Endothelial cell of umbilical vein (primary cell): ENCODE results near the gene ADCY9.

Experiments
- CTCF ChIP-seq, 2 donors: IDR thresholded peaks; 1 replicate in 1 of 2; 2 replicates in 1 of 2; pipeline ENCODE4 v1.5.1; 2011; ENCODE audit warnings: low read length in 2 of 2, mild to moderate bottlenecking in 2 of 2, moderate library complexity in 2 of 2, control low read depth in 1 of 2, inconsistent platforms in 1 of 2, low read depth in 1 of 2; ENCODE audit not compliant: insufficient read depth in 1 of 2; ENCODE audit errors: extremely low read depth in 1 of 2
- GATA2 ChIP-seq: IDR thresholded peaks from 2 replicates; pipeline ENCODE4 v1.7.0; 2011; ENCODE audit warnings: low read depth, mild to moderate bottlenecking, moderate library complexity, mixed read lengths, low read length; ENCODE audit not compliant: insufficient read length, insufficient read depth
- MYC ChIP-seq: IDR thresholded peaks from one replicate; pipeline ENCODE4 v1.6.1; 2011; ENCODE audit warnings: mild to moderate bottlenecking, low read depth, low read length
- POLR2A ChIP-seq: IDR thresholded peaks from 2 replicates; pipeline ENCODE4 v1.6.1; 2012; ENCODE audit warnings: low read depth, mild to moderate bottlenecking, control low read depth, low read length

- TF ChIP-seq POLR2A = no peak
- TF ChIP-seq MYC = no peak
- no peak for TF ChIP-seq GATA2
- TF ChIP-seq CTCF (IDR thresholded peaks at IDR 0.05; ENCODE audit: extremely low read depth in 1 of 2, insufficient read depth in 1 of 2, low read depth in 1 of 2, low read length in 2 of 2) = no peak
Observed at GRCh38 chr16:4085405-4085970, 30.8 kb downstream of the ADCY9 start.
